IPS-NIHi7 (cell line): Measurements from ENCODE around the gene DIP2B.
"Not testable (repeated sequence)": the region's sequence is repeated elsewhere in the genome, so short reads cannot be mapped to it uniquely, and the experiment has no call there.

Experiments used
- DNase-seq: peaks from one replicate; pipeline ENCODE4 v3.0.0; 2012; ENCODE audit warnings: mixed read lengths; ENCODE audit errors: extremely low spot score

The DIP2B gene

GRCh38 chr12:50676756-50677155 is 172.0 kb downstream of the DIP2B start:
- no peak for DNase-seq

- no peak for DNase-seq
Observed at GRCh38 chr12:50677858-50678257, 173.1 kb downstream of the DIP2B start.

- DNase-seq, result no peak
Observed at GRCh38 chr12:50678650-50679365, 174.0 kb downstream of the DIP2B start.

- no peak for DNase-seq
Observed at GRCh38 chr12:50679612-50680011, 174.8 kb downstream of the DIP2B start.

GRCh38 chr12:50681064-50681463 is 176.3 kb downstream of the DIP2B start:
- DNase-seq, result not testable (repeated sequence)

- DNase-seq, result no peak
Observed at GRCh38 chr12:50685641-50686040, 180.9 kb downstream of the DIP2B start.

- no peak for DNase-seq
Observed at GRCh38 chr12:50686406-50686805, 181.6 kb downstream of the DIP2B start.

- no peak for DNase-seq
Observed at GRCh38 chr12:50686976-50687375, 182.2 kb downstream of the DIP2B start.

GRCh38 chr12:50689437-50689836 is 184.7 kb downstream of the DIP2B start:
- DNase-seq, result no peak

- no peak for DNase-seq
Observed at GRCh38 chr12:50690925-50691324, 186.1 kb downstream of the DIP2B start.

GRCh38 chr12:50695961-50696360 is 191.2 kb downstream of the DIP2B start:
- no peak for DNase-seq

- no peak for DNase-seq
Observed at GRCh38 chr12:50696931-50697330, 192.1 kb downstream of the DIP2B start.

- no peak for DNase-seq
Observed at GRCh38 chr12:50699154-50699553, 194.4 kb downstream of the DIP2B start.

GRCh38 chr12:50699940-50700339 is 195.2 kb downstream of the DIP2B start:
- DNase-seq, result no peak

GRCh38 chr12:50706606-50707005 is 201.8 kb downstream of the DIP2B start:
- no peak for DNase-seq

GRCh38 chr12:50707396-50707795 is 202.6 kb downstream of the DIP2B start:
- DNase-seq, result no peak

- no peak for DNase-seq
Observed at GRCh38 chr12:50708631-50709030, 203.8 kb downstream of the DIP2B start.

- no peak for DNase-seq
Observed at GRCh38 chr12:50711121-50711520, 206.3 kb downstream of the DIP2B start.

- no peak for DNase-seq
Observed at GRCh38 chr12:50715174-50715573, 210.4 kb downstream of the DIP2B start.

- no peak for DNase-seq
Observed at GRCh38 chr12:50718760-50719159, 214.0 kb downstream of the DIP2B start.

GRCh38 chr12:50720085-50720484 is 215.3 kb downstream of the DIP2B start:
- no peak for DNase-seq

GRCh38 chr12:50720501-50720900 is 215.7 kb downstream of the DIP2B start:
- DNase-seq, result no peak

- no peak for DNase-seq
Observed at GRCh38 chr12:50723865-50724264, 219.1 kb downstream of the DIP2B start.
